K562 (cell line): ENCODE measurements around the gene APC2. TPM values are rescaled to one million over a fixed set of nuclear protein-coding genes. Genes with fewer than 3 reads are reported as not detected.

Source experiments
- E2F4 ChIP-seq: sonication (generic); formaldehyde crosslinking; IDR thresholded peaks from 2 replicates; pipeline ENCODE4 v1.8.0; 2022; ENCODE audit warnings: mild to moderate bottlenecking, low read depth, missing genetic modification reagents
- EGR1 ChIP-seq: fragments of 450-650 bp; conservative IDR thresholded peaks from 2 replicates; pipeline ENCODE4 v1.6.1; 2017; ENCODE audit warnings: mild to moderate bottlenecking
- FOXA3 ChIP-seq, 2 experiments: fragments of 450-650 bp in 1 of 2; sonication (generic) in 1 of 2; formaldehyde crosslinking; IDR thresholded peaks in 1 of 2; conservative IDR thresholded peaks in 1 of 2; 2 replicates each; pipeline versions ENCODE4 v1.4.0 to v1.8.0; 2020 to 2022; ENCODE audit warnings: mild to moderate bottlenecking in 2 of 2, missing genetic modification reagents in 1 of 2
- FOXP1 ChIP-seq: sonication (generic); formaldehyde crosslinking; IDR thresholded peaks from 2 replicates; pipeline ENCODE4 v1.8.0; 2022; ENCODE audit warnings: mild to moderate bottlenecking, missing genetic modification reagents
- HDAC8 ChIP-seq: fragments of 450-650 bp; IDR thresholded peaks from 2 replicates; pipeline ENCODE4 v1.6.1; 2016; ENCODE audit warnings: mild to moderate bottlenecking, missing genetic modification characterization, moderate library complexity, missing compliant biosample characterization
- KDM5B ChIP-seq: fragments of 200-600 bp; sonication (generic); IDR thresholded peaks from 2 replicates; pipeline ENCODE4 v1.6.1; 2012; ENCODE audit warnings: low read depth, mild to moderate bottlenecking, moderate library complexity, low read length, control low read depth, inconsistent platforms; ENCODE audit not compliant: insufficient replicate concordance
- MEF2D ChIP-seq: conservative IDR thresholded peaks from 2 replicates; pipeline ENCODE4 v1.6.1; 2016; ENCODE audit warnings: low read depth, missing genetic modification characterization, missing compliant biosample characterization
- MEIS2 ChIP-seq: fragments of 450-650 bp; IDR thresholded peaks from 2 replicates; pipeline ENCODE4 v1.6.1; 2014; ENCODE audit warnings: mild to moderate bottlenecking; ENCODE audit not compliant: partially characterized antibody
- MTA1 ChIP-seq: fragments of 450-650 bp; IDR thresholded peaks from 2 replicates; pipeline ENCODE4 v1.6.1; 2017; ENCODE audit warnings: borderline replicate concordance
- MTA3 ChIP-seq: fragments of 450-650 bp; formaldehyde crosslinking; IDR thresholded peaks from 2 replicates; pipeline ENCODE4 v1.6.1; 2017; ENCODE audit warnings: mild to moderate bottlenecking, borderline replicate concordance
- NFATC3 ChIP-seq: fragments of 450-650 bp; IDR thresholded peaks from 2 replicates; pipeline ENCODE4 v1.6.1; 2017; ENCODE audit warnings: mild to moderate bottlenecking
- PHF8 ChIP-seq: fragments of 200-600 bp; sonication (generic); IDR thresholded peaks from 2 replicates; pipeline ENCODE4 v1.6.1; 2012; ENCODE audit warnings: mixed run types, mild to moderate bottlenecking, inconsistent platforms, low read length, moderate library complexity, borderline replicate concordance
- PRDM10 ChIP-seq: fragments of 450-650 bp; IDR thresholded peaks from 2 replicates; pipeline ENCODE4 v1.6.1; 2018; ENCODE audit not compliant: partially characterized antibody
- PRMT5 ChIP-seq: sonication (generic); formaldehyde crosslinking; IDR thresholded peaks from 2 replicates; pipeline ENCODE4 v1.5.0; 2020; ENCODE audit warnings: missing genetic modification reagents
- RBFOX2 ChIP-seq: fragments of 200-400 bp; formaldehyde crosslinking; IDR thresholded peaks from 2 replicates; pipeline ENCODE4 v1.6.1; 2017; ENCODE audit warnings: low read depth, mild to moderate bottlenecking, low read length, moderate library complexity
- RBM25 ChIP-seq: fragments of 200-400 bp; formaldehyde crosslinking; IDR thresholded peaks from 2 replicates; pipeline ENCODE4 v1.6.1; 2018; ENCODE audit warnings: low read length, low read depth, moderate library complexity; ENCODE audit not compliant: severe bottlenecking
- SIRT6 ChIP-seq: IDR thresholded peaks from one replicate; pipeline ENCODE4 v1.6.1; 2012; ENCODE audit warnings: low read depth, mild to moderate bottlenecking, control low read depth, inconsistent platforms, low read length, moderate library complexity
- SUPT5H ChIP-seq: fragments of 450-650 bp; IDR thresholded peaks from 2 replicates; pipeline ENCODE4 v1.6.1; 2016
- ZBTB1 ChIP-seq: sonication (generic); formaldehyde crosslinking; IDR thresholded peaks from 2 replicates; pipeline ENCODE4 v1.8.1; 2023; ENCODE audit warnings: missing genetic modification reagents, low read depth, mild to moderate bottlenecking, borderline replicate concordance
- ZBTB7A ChIP-seq: IDR thresholded peaks from 2 replicates; pipeline ENCODE4 v1.6.1; 2011; ENCODE audit warnings: low read depth, mild to moderate bottlenecking, low read length, moderate library complexity, borderline replicate concordance; ENCODE audit not compliant: control insufficient read depth
- ZNF224 ChIP-seq: sonication (generic); formaldehyde crosslinking; IDR thresholded peaks from 2 replicates; pipeline ENCODE4 v1.8.0; 2022; ENCODE audit warnings: mild to moderate bottlenecking, missing genetic modification reagents
- ZNF584 ChIP-seq: fragments of 200-800 bp; sonication (Bioruptor generic); IDR thresholded peaks from 2 replicates; pipeline ENCODE4 v1.6.1; 2016; ENCODE audit warnings: low read depth, mild to moderate bottlenecking, missing genetic modification characterization, missing compliant biosample characterization
- polyA plus RNA-seq, 8 experiments: library from polyadenylated mRNA; depleted of rRNA in 4 of 8; stranded (reverse) in 5 of 8; unstranded in 3 of 8; fragments of >200 nt; fragmentation: Nextera tagmentation in 2 of 8; fragmentation: Illumina TruSeq in 1 of 8; extraction: Ambion mirVana in 2 of 8; extraction: Trizol in 1 of 8; gene quantifications; 2 replicates each; pipeline versions ENCODE4 v1.2.1 to v1.2.3, GENCODE V29; 2011 to 2014; ENCODE audit warnings: inconsistent platforms in 1 of 8, missing spikeins in 1 of 8
- total RNA-seq, 7 experiments: library from RNA; depleted of rRNA in 6 of 7; stranded (reverse); fragments of >200 nt in 6 of 7; fragmentation: Illumina TruSeq in 2 of 7; extraction: Trizol in 2 of 7; gene quantifications; 2 replicates each; pipeline versions ENCODE4 v1.2.1 to v1.2.3, GENCODE V29; 2011 to 2021; ENCODE audit warnings: low replicate concordance in 1 of 7

The APC2 gene
- total and polyA plus RNA-seq, 9 of the 15 experiments (the other 6 are each of a cell fraction or from before 2014, with no cell fraction given), result 0.01 to 0.40 (median 0.05) TPM; not detected in 3

- TF ChIP-seq RBFOX2 (peak; percentile 74), RBM25 (no peak), E2F4 (0 out of 2 replicates have a peak, but pooled peaks have one; percentile 60), PRMT5 (0 out of 2 replicates have a peak, but pooled peaks have one; percentile 45), ZNF584 (CRISPR knock-in tag) (no peak), MTA3 (0 out of 2 replicates have a peak, but pooled peaks have one; percentile 32), ZNF224 (no peak), FOXA3 (CRISPR knock-in tag; conservative IDR thresholded peaks at IDR 0.05 in 1 of 2, IDR thresholded peaks at IDR 0.05 in 1 of 2) (no peak), MTA1 (peak; percentile 53; the same call in 1 of the 2 replicates), ZBTB7A (peak; percentile 96), SUPT5H (peak; percentile 67), MEIS2 (no peak), PRDM10 (no peak), MEF2D (tag) (no peak), NFATC3 (no peak), HDAC8 (no peak), PHF8 (peak; percentile 71; the same call in 1 of the 2 replicates), EGR1 (peak; percentile 86), KDM5B (peak; percentile 61), FOXP1 (CRISPR knock-in tag) (no peak), SIRT6 (no peak), ZBTB1 (CRISPR knock-in tag) (0 out of 2 replicates have a peak, but pooled peaks have one; percentile 31)
Observed at GRCh38 chr19:1489463-1490310, 39.8 kb downstream of the APC2 start (continued).
